Activated CD4-positive, alpha-beta T cell treated with anti-CD3 and anti-CD28 coated beads, Interleukin-2, Interleukin-6, amounts not matched to agents 100 ng/mL and 50 ng/mL, durations not matched to agents 16 hours and 8 hours (primary cell): ENCODE data around the gene NCKIPSD.
"Not testable (repeated sequence)": the region's sequence is repeated elsewhere in the genome, so short reads cannot be mapped to it uniquely, and the experiment has no call there.

Experiments
- DNase-seq: peaks from one replicate; pipeline ENCODE4 v3.0.0-alpha.2; 2020

The NCKIPSD gene

GRCh38 chr3:48685603-48686511 lies at the start of gene NCKIPSD:
Gene NCKIPSD (minus strand): TSS chr3:48685915. CDS start chr3:48685807, 108 bp downstream.
- DNase-seq: peak; percentile 96

GRCh38 chr3:48735075-48735767 lies 49.5 kb upstream of the NCKIPSD start:
- DNase-seq: not testable (repeated sequence)

GRCh38 chr3:48734541-48734940 lies 48.8 kb upstream of the NCKIPSD start:
- not testable (repeated sequence) for DNase-seq

- not testable (repeated sequence) for DNase-seq
Observed at GRCh38 chr3:48733752-48734518, 48.2 kb upstream of the NCKIPSD start.

- DNase-seq: no peak
Observed at GRCh38 chr3:48727511-48727910, 41.8 kb upstream of the NCKIPSD start.

GRCh38 chr3:48725185-48725855 lies 39.6 kb upstream of the NCKIPSD start:
- DNase-seq: not testable (repeated sequence)

GRCh38 chr3:48723725-48724124 lies 38.0 kb upstream of the NCKIPSD start:
- DNase-seq: no peak

GRCh38 chr3:48723293-48723692 lies 37.6 kb upstream of the NCKIPSD start:
- not testable (repeated sequence) for DNase-seq

- peak; percentile 99 for DNase-seq
Observed at GRCh38 chr3:48716982-48717746, 31.4 kb upstream of the NCKIPSD start, which contains the start of gene IP6K2. Gene IP6K2 (minus strand): TSS chr3:48717221. CDS start chr3:48695291, 21,930 bp downstream.

GRCh38 chr3:48716508-48716981 lies 30.8 kb upstream of the NCKIPSD start:
- peak; percentile 44 for DNase-seq

- DNase-seq: no peak
Observed at GRCh38 chr3:48715174-48715800, 29.6 kb upstream of the NCKIPSD start.

- DNase-seq: no peak
Observed at GRCh38 chr3:48711727-48712126, 26.0 kb upstream of the NCKIPSD start.

- no peak for DNase-seq
Observed at GRCh38 chr3:48709051-48709461, 23.3 kb upstream of the NCKIPSD start.

GRCh38 chr3:48708481-48708889 lies 22.8 kb upstream of the NCKIPSD start:
- DNase-seq: no peak

GRCh38 chr3:48707157-48707556 lies 21.4 kb upstream of the NCKIPSD start:
- DNase-seq: no peak

- DNase-seq: no peak
Observed at GRCh38 chr3:48702320-48702920, 16.7 kb upstream of the NCKIPSD start.

- no peak for DNase-seq
Observed at GRCh38 chr3:48700731-48701405, 15.2 kb upstream of the NCKIPSD start.

- DNase-seq: no peak
Observed at GRCh38 chr3:48698891-48699290, 13.2 kb upstream of the NCKIPSD start.

- no peak for DNase-seq
Observed at GRCh38 chr3:48697952-48698351, 12.2 kb upstream of the NCKIPSD start.

GRCh38 chr3:48696601-48697000 lies 10.9 kb upstream of the NCKIPSD start:
- no peak for DNase-seq
